HG03045 (cell line): ENCODE measurements around the gene APOBEC3F.

ENCODE experiments used
- ATAC-seq: cut with Tn5 transposase; IDR thresholded peaks from one replicate; pipeline ENCODE4 v1.9.1; 2021; ENCODE audit warnings: mild to moderate bottlenecking, moderate library complexity; ENCODE audit not compliant: unreplicated experiment

Gene APOBEC3F

GRCh38 chr22:39090426-39091064 is 49.9 kb downstream of the APOBEC3F start:
- ATAC-seq, result no peak

- no peak for ATAC-seq
These were observed 50.7 kb downstream of the APOBEC3F start for GRCh38 chr22:39091126-39092081.

GRCh38 chr22:39092111-39092862 is 51.6 kb downstream of the APOBEC3F start:
- no peak for ATAC-seq

GRCh38 chr22:39094717-39095389 is 54.2 kb downstream of the APOBEC3F start:
- ATAC-seq, result no peak

- ATAC-seq, result no peak
These were observed 55.3 kb downstream of the APOBEC3F start for GRCh38 chr22:39095971-39096370.

GRCh38 chr22:39097098-39098020 is 56.7 kb downstream of the APOBEC3F start, which contains the start of gene APOBEC3H:
Gene APOBEC3H, plus strand, starts transcription at chr22:39097244. Its CDS starts 3,035 bp downstream, at chr22:39100279.
- no peak for ATAC-seq

GRCh38 chr22:39098026-39098425 is 57.4 kb downstream of the APOBEC3F start:
- no peak for ATAC-seq

GRCh38 chr22:39098576-39098975 is 57.9 kb downstream of the APOBEC3F start:
- no peak for ATAC-seq

GRCh38 chr22:39101226-39101625 is 60.6 kb downstream of the APOBEC3F start:
- no peak for ATAC-seq

- ATAC-seq, result no peak
These were observed 62.8 kb downstream of the APOBEC3F start for GRCh38 chr22:39103431-39103830.
